OCI-LY3 (cell line): ENCODE results near the gene TBC1D16.

ENCODE experiments used
- EZH2phosphoT487 ChIP-seq: fragments of 200-600 bp; shearing (Covaris generic); IDR thresholded peaks from 2 replicates; pipeline ENCODE4 v1.6.1; 2018; ENCODE audit warnings: antibody characterized with exemption, mixed run types, low read depth
- TF ChIP-seq, protein P1 (sequence below): fragments of 200-600, 300-600 bp; sonication (generic); IDR thresholded peaks from 2 replicates; pipeline ENCODE4 v1.5.1; 2014; ENCODE audit warnings: antibody characterized with exemption, low read length, low read depth

DNA sequence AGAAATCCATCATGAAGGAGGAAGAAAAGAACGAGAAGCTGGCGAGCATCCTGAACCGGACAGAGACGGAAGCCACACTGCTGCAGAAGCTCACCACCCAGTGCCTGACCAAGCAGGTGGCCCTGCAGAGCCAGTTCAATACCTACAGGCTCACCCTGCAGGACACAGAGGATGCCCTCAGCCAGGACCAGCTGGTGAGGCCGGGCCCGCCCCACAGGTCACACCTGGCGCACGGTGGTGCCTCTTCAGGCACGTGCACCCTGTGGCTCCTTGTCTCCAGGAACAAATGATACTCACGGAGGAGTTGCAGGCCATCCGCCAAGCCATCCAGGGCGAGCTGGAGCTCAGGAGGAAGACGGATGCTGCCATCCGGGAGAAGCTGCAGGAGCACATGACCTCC, 45.9 kb upstream of the TBC1D16 start:
- TF ChIP-seq, protein P1, sequence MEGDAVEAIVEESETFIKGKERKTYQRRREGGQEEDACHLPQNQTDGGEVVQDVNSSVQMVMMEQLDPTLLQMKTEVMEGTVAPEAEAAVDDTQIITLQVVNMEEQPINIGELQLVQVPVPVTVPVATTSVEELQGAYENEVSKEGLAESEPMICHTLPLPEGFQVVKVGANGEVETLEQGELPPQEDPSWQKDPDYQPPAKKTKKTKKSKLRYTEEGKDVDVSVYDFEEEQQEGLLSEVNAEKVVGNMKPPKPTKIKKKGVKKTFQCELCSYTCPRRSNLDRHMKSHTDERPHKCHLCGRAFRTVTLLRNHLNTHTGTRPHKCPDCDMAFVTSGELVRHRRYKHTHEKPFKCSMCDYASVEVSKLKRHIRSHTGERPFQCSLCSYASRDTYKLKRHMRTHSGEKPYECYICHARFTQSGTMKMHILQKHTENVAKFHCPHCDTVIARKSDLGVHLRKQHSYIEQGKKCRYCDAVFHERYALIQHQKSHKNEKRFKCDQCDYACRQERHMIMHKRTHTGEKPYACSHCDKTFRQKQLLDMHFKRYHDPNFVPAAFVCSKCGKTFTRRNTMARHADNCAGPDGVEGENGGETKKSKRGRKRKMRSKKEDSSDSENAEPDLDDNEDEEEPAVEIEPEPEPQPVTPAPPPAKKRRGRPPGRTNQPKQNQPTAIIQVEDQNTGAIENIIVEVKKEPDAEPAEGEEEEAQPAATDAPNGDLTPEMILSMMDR = no peak
- no peak for TF ChIP-seq EZH2phosphoT487
